HG02623 (cell line): ENCODE measurements around the gene ANKS1A.

Experiments used
- ATAC-seq: cut with Tn5 transposase; IDR thresholded peaks from one replicate; pipeline ENCODE4 v1.9.1; 2021; ENCODE audit warnings: moderate library complexity; ENCODE audit not compliant: unreplicated experiment

The ANKS1A gene

GRCh38 chr6:35080821-35081425 lies 191.9 kb downstream of the ANKS1A start:
- no peak for ATAC-seq

GRCh38 chr6:35081426-35081851 lies 192.4 kb downstream of the ANKS1A start:
- ATAC-seq = no peak

- ATAC-seq = no peak
Observed at GRCh38 chr6:35082046-35082732, 193.1 kb downstream of the ANKS1A start.

GRCh38 chr6:35082733-35083403 lies 193.8 kb downstream of the ANKS1A start:
- ATAC-seq = no peak

- ATAC-seq = no peak
Observed at GRCh38 chr6:35083507-35083906, 194.5 kb downstream of the ANKS1A start.

GRCh38 chr6:35084041-35084491 lies 195.0 kb downstream of the ANKS1A start:
- ATAC-seq = no peak

- ATAC-seq = no peak
Observed at GRCh38 chr6:35084511-35085203, 195.6 kb downstream of the ANKS1A start.

GRCh38 chr6:35085359-35086281 lies 196.6 kb downstream of the ANKS1A start:
- no peak for ATAC-seq

- ATAC-seq = no peak
Observed at GRCh38 chr6:35086282-35086632, 197.2 kb downstream of the ANKS1A start.

- ATAC-seq = no peak
Observed at GRCh38 chr6:35086636-35087360, 197.7 kb downstream of the ANKS1A start.

- no peak for ATAC-seq
Observed at GRCh38 chr6:35087361-35088280, 198.6 kb downstream of the ANKS1A start.

- no peak for ATAC-seq
Observed at GRCh38 chr6:35088281-35089215, 199.5 kb downstream of the ANKS1A start.

GRCh38 chr6:35089216-35089934 lies 200.3 kb downstream of the ANKS1A start:
- no peak for ATAC-seq

- ATAC-seq = no peak
Observed at GRCh38 chr6:35089935-35090505, 201.0 kb downstream of the ANKS1A start.

- no peak for ATAC-seq
Observed at GRCh38 chr6:35090734-35091133, 201.7 kb downstream of the ANKS1A start.

- no peak for ATAC-seq
Observed at GRCh38 chr6:35091346-35092083, 202.5 kb downstream of the ANKS1A start.
